PC-3 (cell line): ENCODE measurements around the gene BBS4. TPM values are rescaled to one million over a fixed set of nuclear protein-coding genes. Genes with fewer than 3 reads are reported as not detected.
A peak's percentile ranks its signal among the peaks of the same experiment; 100 is the strongest.
"Not testable (repeated sequence)": the region's sequence is repeated elsewhere in the genome, so short reads cannot be mapped to it uniquely, and the experiment has no call there.

ENCODE experiments used
- ATAC-seq: fragments of 200-7000 bp; cut with Tn5 transposase; 2 replicates; pipeline ENCODE4 v1.9.1; 2020; ENCODE audit warnings: mild to moderate bottlenecking, moderate library complexity
- BruUV-seq: library from RNA; stranded (reverse); fragments of 400-500 nt; replicated peaks from 2 replicates; lab custom pipeline; 2021; lab: Mats Ljungman, UMichigan
- CTCF ChIA-PET: fragments of 300-600 bp; sonication (Branson Sonifier 250); formaldehyde crosslinking; loops from one replicate; lab custom pipeline; 2022; ENCODE audit warnings: antibody characterized with exemption; lab: Charles Lee
- POLR2A ChIA-PET: fragments of 300-600 bp; sonication (Branson Sonifier 250); formaldehyde crosslinking; loops from one replicate; lab custom pipeline; 2022; ENCODE audit warnings: antibody characterized with exemption; ENCODE audit not compliant: unreplicated experiment; lab: Charles Lee
- DNase-seq: peaks from one replicate; pipeline ENCODE4 v3.0.0-alpha.2; 2015
- H2AFZ ChIP-seq: fragments of 300-600 bp; sonication (generic); 2 replicates; pipeline ENCODE4 v1.6.0; 2016; ENCODE audit warnings: antibody characterized with exemption, low read length
- H3F3A ChIP-seq: fragments of 300-600 bp; sonication (generic); one replicate; pipeline ENCODE4 v1.6.0; 2017; ENCODE audit warnings: antibody characterized with exemption, low read length, control low read depth, mild to moderate bottlenecking; ENCODE audit not compliant: unreplicated experiment
- H3K27ac ChIP-seq: fragments of 300-600 bp; sonication (generic); 2 replicates; pipeline ENCODE4 v1.5.1; 2016; ENCODE audit warnings: mild to moderate bottlenecking, low read length
- H3K27me3 ChIP-seq: fragments of 300-600 bp; sonication (generic); 2 replicates; pipeline ENCODE4 v1.6.1; 2016; ENCODE audit warnings: low read length, mixed read lengths
- H3K36me3 ChIP-seq: fragments of 300-600 bp; sonication (generic); 2 replicates; pipeline ENCODE4 v1.6.1; 2016; ENCODE audit warnings: low read depth, mixed run types, low read length, mixed read lengths
- H3K4me1 ChIP-seq: fragments of 300-600 bp; sonication (generic); 2 replicates; pipeline ENCODE4 v1.5.1; 2016; ENCODE audit warnings: low read length; ENCODE audit not compliant: insufficient read depth
- H3K4me2 ChIP-seq: fragments of 300-600 bp; sonication (generic); 2 replicates; pipeline ENCODE4 v1.6.0; 2016; ENCODE audit warnings: low read length
- H3K4me3 ChIP-seq: fragments of 300-600 bp; sonication (generic); 2 replicates; pipeline ENCODE4 v1.5.1; 2016; ENCODE audit warnings: mild to moderate bottlenecking, low read length, mixed read lengths
- H3K79me2 ChIP-seq: fragments of 300-600 bp; sonication (generic); 2 replicates; pipeline ENCODE4 v1.6.1; 2017; ENCODE audit warnings: low read length, mixed read lengths
- H3K9ac ChIP-seq: fragments of 300-600 bp; sonication (generic); 2 replicates; pipeline ENCODE4 v1.6.0; 2016; ENCODE audit warnings: mild to moderate bottlenecking, low read length
- H3K9me2 ChIP-seq: fragments of 300-600 bp; sonication (generic); replicated peaks from 2 replicates; pipeline ENCODE4 v1.6.1; 2016; ENCODE audit warnings: mixed run types, low read length, mixed read lengths
- H3K9me3 ChIP-seq: fragments of 300-600 bp; sonication (generic); 2 replicates; pipeline ENCODE4 v1.6.1; 2016; ENCODE audit warnings: low read length, mixed read lengths
- H4K20me1 ChIP-seq: fragments of 300-600 bp; sonication (generic); 2 replicates; pipeline ENCODE4 v1.6.1; 2016; ENCODE audit warnings: low read length, mixed read lengths
- EZH2 ChIP-seq: fragments of 300-600 bp; sonication (generic); IDR thresholded peaks from one replicate; pipeline ENCODE4 v1.6.1; 2017; ENCODE audit warnings: antibody characterized with exemption, mild to moderate bottlenecking, low read length; ENCODE audit not compliant: unreplicated experiment
- EZH2phosphoT487 ChIP-seq: fragments of 300-600 bp; sonication (generic); IDR thresholded peaks from 2 replicates; pipeline ENCODE4 v1.6.1; 2018; ENCODE audit warnings: mild to moderate bottlenecking, antibody characterized with exemption, low read length, borderline replicate concordance
- intact Hi-C: fragments of 100-400 bp; cut with micrococcal nuclease; formaldehyde crosslinking; loops from 2 replicates; pipeline ENCODE4 v1.9.0; 2023
- total RNA-seq: library from RNA; depleted of rRNA; stranded (reverse); fragments of >200 nt; gene quantifications from 2 replicates; pipeline ENCODE4 v1.2.3, GENCODE V29; 2014
- TF ChIP-seq, protein P1 (sequence below): fragments of 300-600 bp; sonication (generic); conservative IDR thresholded peaks from 2 replicates; pipeline ENCODE4 v1.5.1; 2017; ENCODE audit warnings: antibody characterized with exemption, low read depth, mild to moderate bottlenecking, low read length

The BBS4 gene
- total RNA-seq, 1 experiment from 2014 or later: 18.7 TPM

- DNase-seq: peak; percentile 72
- POLR2A ChIA-PET: interaction anchor here (0.6 kb wide), 1 partner anchor 50 kb away, joined by 4 read pairs; no protein-coding TSS in a partner anchor
- no peak overlapping the region for H2AFZ ChIP-seq
Observed at GRCh38 chr15:72722071-72722696, 36.2 kb downstream of the BBS4 start.

DNA sequence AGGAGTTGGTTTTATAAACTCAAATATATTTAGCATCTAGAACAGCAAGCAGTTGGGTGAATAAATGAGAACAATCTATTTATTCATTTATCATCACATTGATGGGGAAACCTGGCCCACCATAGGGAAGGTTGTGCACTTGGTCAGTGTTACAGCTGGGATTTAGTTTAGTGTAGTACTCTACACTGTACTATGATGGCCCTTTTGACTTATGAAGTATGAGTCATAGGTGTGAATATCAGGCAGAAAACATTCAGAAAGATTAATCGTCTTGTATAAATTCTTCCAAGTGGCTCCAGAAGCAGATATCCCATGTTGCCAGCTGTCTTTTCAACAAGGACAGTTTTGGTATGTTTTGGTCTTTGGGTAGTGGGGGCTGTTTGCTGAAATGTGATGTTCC is 38.0 kb downstream of the BBS4 start:
- CTCF ChIA-PET: no interaction called here
- no peaks in the 10 kb centered on the region for H4K20me1 ChIP-seq
- POLR2A ChIA-PET: no interaction called here
- no peaks in the 10 kb centered on the region for H3K79me2 ChIP-seq
- no peaks in the 10 kb centered on the region for H3K27me3 ChIP-seq
- H3F3A ChIP-seq: no peaks in the 10 kb centered on the region
- intact Hi-C loops: no loop called here
- no TSS peak for BruUV-seq
- ATAC-seq (peak; percentile 77), DNase-seq (no peak)
- 0 out of 2 replicates have a peak overlapping the region, but pooled peaks have one; percentile 5 for H3K27ac ChIP-seq
- H3K9ac ChIP-seq: no peak overlapping the region
- TF ChIP-seq EZH2 (no peak), EZH2phosphoT487 (no peak)
- TF ChIP-seq, protein P1, sequence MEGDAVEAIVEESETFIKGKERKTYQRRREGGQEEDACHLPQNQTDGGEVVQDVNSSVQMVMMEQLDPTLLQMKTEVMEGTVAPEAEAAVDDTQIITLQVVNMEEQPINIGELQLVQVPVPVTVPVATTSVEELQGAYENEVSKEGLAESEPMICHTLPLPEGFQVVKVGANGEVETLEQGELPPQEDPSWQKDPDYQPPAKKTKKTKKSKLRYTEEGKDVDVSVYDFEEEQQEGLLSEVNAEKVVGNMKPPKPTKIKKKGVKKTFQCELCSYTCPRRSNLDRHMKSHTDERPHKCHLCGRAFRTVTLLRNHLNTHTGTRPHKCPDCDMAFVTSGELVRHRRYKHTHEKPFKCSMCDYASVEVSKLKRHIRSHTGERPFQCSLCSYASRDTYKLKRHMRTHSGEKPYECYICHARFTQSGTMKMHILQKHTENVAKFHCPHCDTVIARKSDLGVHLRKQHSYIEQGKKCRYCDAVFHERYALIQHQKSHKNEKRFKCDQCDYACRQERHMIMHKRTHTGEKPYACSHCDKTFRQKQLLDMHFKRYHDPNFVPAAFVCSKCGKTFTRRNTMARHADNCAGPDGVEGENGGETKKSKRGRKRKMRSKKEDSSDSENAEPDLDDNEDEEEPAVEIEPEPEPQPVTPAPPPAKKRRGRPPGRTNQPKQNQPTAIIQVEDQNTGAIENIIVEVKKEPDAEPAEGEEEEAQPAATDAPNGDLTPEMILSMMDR: no peak
- no peak overlapping the region for H3K4me2 ChIP-seq
- no peaks in the 10 kb centered on the region for H3K4me1 ChIP-seq
- H3K9me2 ChIP-seq: no peaks in the 10 kb centered on the region
- no peaks in the 10 kb centered on the region for H3K36me3 ChIP-seq
- H3K9me3 ChIP-seq: no peaks in the 10 kb centered on the region
- H3K4me3 ChIP-seq: no peak overlapping the region
- H2AFZ ChIP-seq: no peak overlapping the region

More at GRCh38 chr15:72722071-72722696, 36.2 kb downstream of the BBS4 start:
- H3K27me3 ChIP-seq: no peaks in the 10 kb centered on the region
- no peak overlapping the region for H3K27ac ChIP-seq
- no peaks in the 10 kb centered on the region for H3K79me2 ChIP-seq
- no peak overlapping the region for H3K9ac ChIP-seq
- H4K20me1 ChIP-seq: no peaks in the 10 kb centered on the region
- no peaks in the 10 kb centered on the region for H3K9me3 ChIP-seq
- H3K4me3 ChIP-seq: no peak overlapping the region
- no TSS peak for BruUV-seq
- no peaks in the 10 kb centered on the region for H3F3A ChIP-seq
- CTCF ChIA-PET: interaction anchor here (0.6 to 1.0 kb wide), 5 partner anchors 11 to 519 kb away, joined by 3 to 6 read pairs (median 3); no protein-coding TSS in a partner anchor
- H3K9me2 ChIP-seq: no peaks in the 10 kb centered on the region
- intact Hi-C loops: loop anchor here (1.0 kb wide), 1 partner anchor 49 kb away; no protein-coding TSS in a partner anchor
- TF ChIP-seq, protein P1: peak; percentile 86
- TF ChIP-seq EZH2phosphoT487: no peak
- peak; percentile 58 for ATAC-seq
- H3K4me1 ChIP-seq: no peaks in the 10 kb centered on the region
- no peaks in the 10 kb centered on the region for H3K36me3 ChIP-seq
- H3K4me2 ChIP-seq: no peak overlapping the region

GRCh38 chr15:72725446-72725845 is 39.4 kb downstream of the BBS4 start:
- Histone ChIP-seq H4K20me1 (no peaks in the 10 kb centered on the region), H3K36me3 (no peaks in the 10 kb centered on the region), H3K27me3 (no peaks in the 10 kb centered on the region), H3K4me1 (no peaks in the 10 kb centered on the region), H3K27ac (no peak overlapping the region), H3K9ac (no peak overlapping the region), H3K9me3 (no peaks in the 10 kb centered on the region), H3K79me2 (no peaks in the 10 kb centered on the region), H3K4me2 (no peak overlapping the region), H3F3A (no peaks in the 10 kb centered on the region), H2AFZ (no peak overlapping the region), H3K9me2 (no peaks in the 10 kb centered on the region), H3K4me3 (no peak overlapping the region)
- CTCF ChIA-PET: no interaction called here
- DNase-seq: no peak
- intact Hi-C loops: no loop called here
- POLR2A ChIA-PET: no interaction called here
- no peak for ATAC-seq
- no TSS peak for BruUV-seq
- TF ChIP-seq EZH2phosphoT487: no peak
- TF ChIP-seq EZH2: no peak

DNA sequence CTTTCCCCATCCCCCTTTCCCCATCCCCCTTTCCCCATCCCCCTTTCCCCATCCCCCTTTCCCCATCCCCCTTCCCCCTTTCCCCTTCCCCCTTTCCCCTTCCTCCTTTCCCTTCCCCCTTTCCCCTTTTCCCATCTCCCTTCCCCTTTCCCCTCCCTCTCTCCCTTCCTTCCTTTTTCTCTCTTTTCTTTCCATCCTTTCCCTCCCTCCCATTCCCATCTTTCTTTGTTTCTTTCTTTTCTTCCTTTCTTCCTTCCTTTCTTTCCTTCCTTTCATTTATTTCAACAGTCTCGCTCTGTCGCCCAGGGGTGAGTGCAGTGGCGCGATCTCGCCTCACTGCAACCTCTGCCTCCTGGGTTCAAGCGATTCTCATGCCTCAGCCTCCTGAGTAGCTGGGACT is 39.8 kb downstream of the BBS4 start:
- intact Hi-C loops, POLR2A ChIA-PET: not testable (repeated sequence)

More for the DNA sequence above, 39.8 kb downstream of the BBS4 start:
- H3K27me3 ChIP-seq, H3K4me2 ChIP-seq, H3K79me2 ChIP-seq, H3K4me1 ChIP-seq, H2AFZ ChIP-seq, DNase-seq, H3K36me3 ChIP-seq, CTCF ChIA-PET, H3K4me3 ChIP-seq, H3K9me3 ChIP-seq, BruUV-seq, ATAC-seq, H3F3A ChIP-seq, H3K9me2 ChIP-seq, H4K20me1 ChIP-seq, H3K27ac ChIP-seq, H3K9ac ChIP-seq: not testable (repeated sequence)
